Transverse colon (tissue), 4 donors: ENCODE data around the gene CTRB1.

ENCODE experiments used
- CTCF ChIP-seq, 5 experiments: fragments of 200-600 bp in 3 of 5; fragments of 450-650 bp in 2 of 5; sonication (generic) in 3 of 5; IDR thresholded peaks; 1 replicate in 2 of 5; 2 replicates in 3 of 5; pipeline ENCODE4 v1.5.1; 2016 to 2017; ENCODE audit warnings: antibody characterized with exemption in 5 of 5, inconsistent platforms in 3 of 5, mild to moderate bottlenecking in 2 of 5, moderate library complexity in 1 of 5
- EP300 ChIP-seq: sonication (generic); formaldehyde crosslinking; IDR thresholded peaks from one replicate; pipeline ENCODE4 v1.6.1; 2017; ENCODE audit warnings: antibody characterized with exemption, low read depth
- POLR2A ChIP-seq: fragments of 450-650 bp; IDR thresholded peaks from one replicate; pipeline ENCODE4 v1.6.1; 2016; ENCODE audit warnings: antibody characterized with exemption, mild to moderate bottlenecking, moderate library complexity
- POLR2AphosphoS5 ChIP-seq, 3 donors: sonication (generic); formaldehyde crosslinking; IDR thresholded peaks; one replicate each; pipeline ENCODE4 v1.6.1; 2016; ENCODE audit warnings: antibody characterized with exemption in 3 of 3

DNA sequence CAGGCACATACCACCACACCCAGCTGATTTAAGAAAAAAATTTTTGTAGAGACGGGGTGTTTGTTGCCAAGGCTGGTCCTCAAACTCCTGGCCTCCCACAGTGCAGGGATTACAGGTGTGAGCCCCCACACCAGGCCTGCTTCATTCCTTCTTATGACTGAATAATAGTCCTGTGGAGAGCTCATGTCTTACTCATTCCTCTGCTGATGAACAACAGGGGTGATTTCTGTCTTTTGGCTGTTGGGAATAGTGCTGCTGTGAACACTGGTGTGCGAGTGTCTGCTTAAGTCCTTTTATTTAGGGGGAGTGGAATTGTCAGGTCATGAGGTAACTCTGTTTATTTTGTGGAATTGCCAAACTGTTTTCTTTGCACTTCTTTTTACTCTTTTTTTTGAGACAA lies 2.7 kb upstream of the CTRB1 start:
- TF ChIP-seq POLR2AphosphoS5 (IDR thresholded peaks at IDR 0.05) = no peak
- no peak for TF ChIP-seq CTCF (IDR thresholded peaks at IDR 0.05)
- TF ChIP-seq POLR2A = no peak
- TF ChIP-seq EP300 = no peak
